DOHH2 (cell line): ENCODE data around the gene KCNMB3.

Source experiments
- CTCF ChIP-seq: fragments of 200-600 bp; sonication (generic); IDR thresholded peaks from one replicate; pipeline ENCODE4 v1.5.1; 2014; ENCODE audit warnings: antibody characterized with exemption, mild to moderate bottlenecking, low read depth, low read length; ENCODE audit not compliant: poor library complexity, severe bottlenecking
- EZH2phosphoT487 ChIP-seq: fragments of 200-600 bp; sonication (generic); IDR thresholded peaks from 2 replicates; pipeline ENCODE4 v1.6.1; 2017; ENCODE audit warnings: borderline replicate concordance, mild to moderate bottlenecking, antibody characterized with exemption, low read length, moderate library complexity, mixed read lengths

DNA sequence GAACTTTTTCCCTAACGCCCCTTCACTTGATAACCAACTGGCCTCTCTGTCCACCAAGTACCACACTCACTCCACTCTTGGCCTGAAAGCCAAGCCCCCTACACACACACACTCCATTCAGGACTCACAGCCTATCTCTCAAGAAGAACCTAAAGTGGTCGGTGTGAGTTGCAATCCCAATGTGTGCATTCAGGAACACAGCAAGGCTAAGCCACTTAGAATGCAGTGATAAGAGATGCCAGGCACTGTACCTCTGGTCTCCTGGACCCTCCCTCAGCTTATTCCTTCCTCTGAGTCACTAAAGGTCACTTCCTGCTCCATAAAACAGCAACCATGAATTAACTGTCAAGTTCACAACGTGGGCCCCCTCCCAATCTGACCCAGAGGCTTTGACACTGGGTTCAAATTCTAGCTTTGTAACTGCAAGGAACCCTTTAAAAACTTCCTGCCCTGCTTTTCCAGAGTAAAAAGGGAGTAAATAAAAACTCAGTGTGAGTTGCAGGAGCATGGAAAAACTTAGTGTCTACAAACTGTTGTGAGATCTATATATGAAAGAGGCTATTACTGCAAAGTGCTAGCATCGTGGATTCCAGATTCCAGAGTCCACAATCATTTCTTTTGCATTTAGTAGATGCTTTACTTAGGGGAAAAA lies 17.6 kb upstream of the KCNMB3 start:
- TF ChIP-seq CTCF (no peak), EZH2phosphoT487 (no peak)
